ENCODE results near the gene ZNF385B.

DNA sequence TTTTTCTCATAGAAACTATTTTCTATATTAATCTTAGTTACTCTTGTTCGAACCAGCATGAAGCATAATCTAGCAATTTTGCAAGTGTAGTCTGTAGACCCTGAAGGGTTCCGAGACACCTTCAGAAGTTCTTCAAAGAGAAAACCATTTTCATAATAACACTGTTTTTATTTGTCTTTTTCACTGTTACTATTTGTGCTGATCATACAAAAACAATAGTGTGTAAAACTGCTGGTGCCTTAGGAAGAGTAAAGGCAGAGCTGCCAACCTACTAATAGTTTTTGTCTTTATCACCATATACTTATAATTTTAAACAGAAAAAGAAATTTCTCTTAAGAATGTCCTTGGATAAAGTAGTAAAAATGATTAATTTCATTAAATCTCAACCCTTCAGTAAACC, 218.9 kb downstream of the ZNF385B start:
- no peak for TF ChIP-seq ATF3 (CRISPR knock-in tag; conservative IDR thresholded peaks at IDR 0.05)
- TF ChIP-seq SP1 (CRISPR knock-in tag; conservative IDR thresholded peaks at IDR 0.05), result no peak
- TF ChIP-seq MLX (CRISPR knock-in tag; IDR thresholded peaks at IDR 0.05), result no peak
- no peak for TF ChIP-seq ZNF423 (CRISPR knock-in tag; IDR thresholded peaks at IDR 0.05)
- TF ChIP-seq, protein P1, sequence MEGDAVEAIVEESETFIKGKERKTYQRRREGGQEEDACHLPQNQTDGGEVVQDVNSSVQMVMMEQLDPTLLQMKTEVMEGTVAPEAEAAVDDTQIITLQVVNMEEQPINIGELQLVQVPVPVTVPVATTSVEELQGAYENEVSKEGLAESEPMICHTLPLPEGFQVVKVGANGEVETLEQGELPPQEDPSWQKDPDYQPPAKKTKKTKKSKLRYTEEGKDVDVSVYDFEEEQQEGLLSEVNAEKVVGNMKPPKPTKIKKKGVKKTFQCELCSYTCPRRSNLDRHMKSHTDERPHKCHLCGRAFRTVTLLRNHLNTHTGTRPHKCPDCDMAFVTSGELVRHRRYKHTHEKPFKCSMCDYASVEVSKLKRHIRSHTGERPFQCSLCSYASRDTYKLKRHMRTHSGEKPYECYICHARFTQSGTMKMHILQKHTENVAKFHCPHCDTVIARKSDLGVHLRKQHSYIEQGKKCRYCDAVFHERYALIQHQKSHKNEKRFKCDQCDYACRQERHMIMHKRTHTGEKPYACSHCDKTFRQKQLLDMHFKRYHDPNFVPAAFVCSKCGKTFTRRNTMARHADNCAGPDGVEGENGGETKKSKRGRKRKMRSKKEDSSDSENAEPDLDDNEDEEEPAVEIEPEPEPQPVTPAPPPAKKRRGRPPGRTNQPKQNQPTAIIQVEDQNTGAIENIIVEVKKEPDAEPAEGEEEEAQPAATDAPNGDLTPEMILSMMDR (IDR thresholded peaks at IDR 0.05), result no peak
- no peak for TF ChIP-seq ZNF317 (CRISPR knock-in tag; IDR thresholded peaks at IDR 0.05; ENCODE audit: borderline replicate concordance, low read depth)
- no peak for TF ChIP-seq NR1H2 (CRISPR knock-in tag; IDR thresholded peaks at IDR 0.05)
- TF ChIP-seq, protein P2, sequence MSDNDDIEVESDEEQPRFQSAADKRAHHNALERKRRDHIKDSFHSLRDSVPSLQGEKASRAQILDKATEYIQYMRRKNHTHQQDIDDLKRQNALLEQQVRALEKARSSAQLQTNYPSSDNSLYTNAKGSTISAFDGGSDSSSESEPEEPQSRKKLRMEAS (CRISPR knock-in tag; IDR thresholded peaks at IDR 0.05), result no peak
- TF ChIP-seq JUN (CRISPR knock-in tag; IDR thresholded peaks at IDR 0.05), result no peak
- TF ChIP-seq OVOL2 (CRISPR knock-in tag; IDR thresholded peaks at IDR 0.05; ENCODE audit: borderline replicate concordance), result no peak
- TF ChIP-seq, protein P3, sequence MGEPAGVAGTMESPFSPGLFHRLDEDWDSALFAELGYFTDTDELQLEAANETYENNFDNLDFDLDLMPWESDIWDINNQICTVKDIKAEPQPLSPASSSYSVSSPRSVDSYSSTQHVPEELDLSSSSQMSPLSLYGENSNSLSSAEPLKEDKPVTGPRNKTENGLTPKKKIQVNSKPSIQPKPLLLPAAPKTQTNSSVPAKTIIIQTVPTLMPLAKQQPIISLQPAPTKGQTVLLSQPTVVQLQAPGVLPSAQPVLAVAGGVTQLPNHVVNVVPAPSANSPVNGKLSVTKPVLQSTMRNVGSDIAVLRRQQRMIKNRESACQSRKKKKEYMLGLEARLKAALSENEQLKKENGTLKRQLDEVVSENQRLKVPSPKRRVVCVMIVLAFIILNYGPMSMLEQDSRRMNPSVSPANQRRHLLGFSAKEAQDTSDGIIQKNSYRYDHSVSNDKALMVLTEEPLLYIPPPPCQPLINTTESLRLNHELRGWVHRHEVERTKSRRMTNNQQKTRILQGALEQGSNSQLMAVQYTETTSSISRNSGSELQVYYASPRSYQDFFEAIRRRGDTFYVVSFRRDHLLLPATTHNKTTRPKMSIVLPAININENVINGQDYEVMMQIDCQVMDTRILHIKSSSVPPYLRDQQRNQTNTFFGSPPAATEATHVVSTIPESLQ (CRISPR knock-in tag; IDR thresholded peaks at IDR 0.05), result no peak
- no peak for TF ChIP-seq MYBL2 (CRISPR knock-in tag; IDR thresholded peaks at IDR 0.05)
- no peak for TF ChIP-seq ZNF121 (CRISPR knock-in tag; IDR thresholded peaks at IDR 0.05)
